ENCODE results near the gene AGO1. TPM values are rescaled to one million over a fixed set of nuclear protein-coding genes. Genes with fewer than 3 reads are reported as not detected.

AGO1 gene
- total RNA-seq, 1 donor from 2014 or later, result 35.1 TPM

GRCh38 chr1:35924838-35925237 is 41.8 kb downstream of the AGO1 start:
- H3K4me1 Mint-ChIP-seq (ENCODE audit: low read depth, unreplicated experiment), result peaks cover 2% of the 10 kb centered on the region
- Histone ChIP-seq H3K4me2 (ENCODE audit: low read length) (no peak overlapping the region), H2AFZ (ENCODE audit: low read depth, low read length) (no peak overlapping the region), H3K27ac (ENCODE audit: low read depth, low read length) (no peak overlapping the region), H4K20me1 (ENCODE audit: insufficient read depth, low read length) (no peaks in the 10 kb centered on the region), H3K36me3 (ENCODE audit: insufficient read depth, low read length) (peaks cover 3% of the 10 kb centered on the region), H3K9me3 (ENCODE audit: insufficient read depth, low read depth, low read length) (no peaks in the 10 kb centered on the region), H3K27me3 (ENCODE audit: insufficient read depth, low read length) (no peaks in the 10 kb centered on the region), H3K9ac (ENCODE audit: low read length) (no peak overlapping the region), H3K4me3 (ENCODE audit: insufficient read depth, low read depth, low read length) (no peak overlapping the region), H3K79me2 (ENCODE audit: insufficient read depth, low read length) (no peaks in the 10 kb centered on the region), H3K4me1 (ENCODE audit: insufficient read depth, low read length) (no peaks in the 10 kb centered on the region)
- H3K9me3 Mint-ChIP-seq (ENCODE audit: unreplicated experiment), result no peaks in the 10 kb centered on the region
- no peak overlapping the region for H3K4me3 Mint-ChIP-seq (ENCODE audit: unreplicated experiment)
- no peak for DNase-seq (ENCODE audit: low read depth)
- no peak for FAIRE-seq
- H3K27me3 Mint-ChIP-seq (ENCODE audit: low read depth, unreplicated experiment), result no peaks in the 10 kb centered on the region
- no peak overlapping the region for H3K27ac Mint-ChIP-seq (ENCODE audit: unreplicated experiment)
- TF ChIP-seq CTCF (IDR thresholded peaks at IDR 0.05; ENCODE audit: insufficient read depth, low read depth, low read length) (no peak), EZH2 (IDR thresholded peaks at IDR 0.05; ENCODE audit: insufficient read depth, low read length) (no peak)
- H3K36me3 Mint-ChIP-seq (ENCODE audit: low read depth, unreplicated experiment), result peaks cover 10% of the 10 kb centered on the region

- Histone ChIP-seq H3K4me1 (ENCODE audit: insufficient read depth, low read length) (no peaks in the 10 kb centered on the region), H3K9me3 (ENCODE audit: insufficient read depth, low read depth, low read length) (no peaks in the 10 kb centered on the region), H3K27ac (ENCODE audit: low read depth, low read length) (no peak overlapping the region), H3K4me2 (ENCODE audit: low read length) (no peak overlapping the region), H4K20me1 (ENCODE audit: insufficient read depth, low read length) (no peaks in the 10 kb centered on the region), H3K4me3 (ENCODE audit: insufficient read depth, low read depth, low read length) (no peak overlapping the region), H3K27me3 (ENCODE audit: insufficient read depth, low read length) (no peaks in the 10 kb centered on the region), H3K79me2 (ENCODE audit: insufficient read depth, low read length) (no peaks in the 10 kb centered on the region), H3K36me3 (ENCODE audit: insufficient read depth, low read length) (peaks cover under 1% of the 10 kb centered on the region), H3K9ac (ENCODE audit: low read length) (no peak overlapping the region), H2AFZ (ENCODE audit: low read depth, low read length) (no peak overlapping the region)
- FAIRE-seq (no peak), DNase-seq (ENCODE audit: low read depth) (peak; percentile 73)
- Mint-ChIP-seq H3K36me3 (ENCODE audit: low read depth, unreplicated experiment) (peaks cover 10% of the 10 kb centered on the region), H3K9me3 (ENCODE audit: unreplicated experiment) (no peaks in the 10 kb centered on the region), H3K4me3 (ENCODE audit: unreplicated experiment) (peak overlapping the region; percentile 18), H3K4me1 (ENCODE audit: low read depth, unreplicated experiment) (peaks cover 2% of the 10 kb centered on the region), H3K27me3 (ENCODE audit: low read depth, unreplicated experiment) (no peaks in the 10 kb centered on the region), H3K27ac (ENCODE audit: unreplicated experiment) (no peak overlapping the region)
- no peak for TF ChIP-seq EZH2 (IDR thresholded peaks at IDR 0.05; ENCODE audit: insufficient read depth, low read length)
- TF ChIP-seq CTCF (IDR thresholded peaks at IDR 0.05; ENCODE audit: insufficient read depth, low read depth, low read length), result no peak
Measured at GRCh38 chr1:35925741-35926140, 42.7 kb downstream of the AGO1 start.

GRCh38 chr1:35927472-35927871 is 44.5 kb downstream of the AGO1 start:
- FAIRE-seq, result no peak
- no peaks in the 10 kb centered on the region for H3K36me3 ChIP-seq (ENCODE audit: insufficient read depth, low read length)
- no peak for TF ChIP-seq CTCF (IDR thresholded peaks at IDR 0.05; ENCODE audit: insufficient read depth, low read depth, low read length)
- no peak for TF ChIP-seq EZH2 (IDR thresholded peaks at IDR 0.05; ENCODE audit: insufficient read depth, low read length)

More at GRCh38 chr1:35927472-35927871, 44.5 kb downstream of the AGO1 start:
- Histone ChIP-seq H3K4me2 (ENCODE audit: low read length) (no peak overlapping the region), H2AFZ (ENCODE audit: low read depth, low read length) (no peak overlapping the region), H3K27ac (ENCODE audit: low read depth, low read length) (no peak overlapping the region), H3K9me3 (ENCODE audit: insufficient read depth, low read depth, low read length) (no peaks in the 10 kb centered on the region), H3K27me3 (ENCODE audit: insufficient read depth, low read length) (no peaks in the 10 kb centered on the region), H3K9ac (ENCODE audit: low read length) (no peak overlapping the region), H3K79me2 (ENCODE audit: insufficient read depth, low read length) (peaks cover 15% of the 10 kb centered on the region), H4K20me1 (ENCODE audit: insufficient read depth, low read length) (peaks cover 9% of the 10 kb centered on the region), H3K4me1 (ENCODE audit: insufficient read depth, low read length) (peaks cover 5% of the 10 kb centered on the region), H3K4me3 (ENCODE audit: insufficient read depth, low read depth, low read length) (no peak overlapping the region)
- Mint-ChIP-seq H3K4me3 (ENCODE audit: unreplicated experiment) (no peak overlapping the region), H3K36me3 (ENCODE audit: low read depth, unreplicated experiment) (peaks cover 4% of the 10 kb centered on the region), H3K4me1 (ENCODE audit: low read depth, unreplicated experiment) (peaks cover under 1% of the 10 kb centered on the region), H3K27ac (ENCODE audit: unreplicated experiment) (no peak overlapping the region), H3K27me3 (ENCODE audit: low read depth, unreplicated experiment) (no peaks in the 10 kb centered on the region), H3K9me3 (ENCODE audit: unreplicated experiment) (no peaks in the 10 kb centered on the region)
- no peak for DNase-seq (ENCODE audit: low read depth)
